GM19035 (cell line): Measurements from ENCODE around the gene GPAT2.
"Not testable (repeated sequence)": the region's sequence is repeated elsewhere in the genome, so short reads cannot be mapped to it uniquely, and the experiment has no call there.

Experiments used
- ATAC-seq: cut with Tn5 transposase; IDR thresholded peaks from one replicate; pipeline ENCODE4 v1.9.1; 2021; ENCODE audit not compliant: unreplicated experiment

Gene GPAT2

GRCh38 chr2:96065954-96066353 lies 31.2 kb upstream of the GPAT2 start:
- ATAC-seq: not testable (repeated sequence)

GRCh38 chr2:96065381-96065930 lies 30.7 kb upstream of the GPAT2 start:
- no peak for ATAC-seq

DNA sequence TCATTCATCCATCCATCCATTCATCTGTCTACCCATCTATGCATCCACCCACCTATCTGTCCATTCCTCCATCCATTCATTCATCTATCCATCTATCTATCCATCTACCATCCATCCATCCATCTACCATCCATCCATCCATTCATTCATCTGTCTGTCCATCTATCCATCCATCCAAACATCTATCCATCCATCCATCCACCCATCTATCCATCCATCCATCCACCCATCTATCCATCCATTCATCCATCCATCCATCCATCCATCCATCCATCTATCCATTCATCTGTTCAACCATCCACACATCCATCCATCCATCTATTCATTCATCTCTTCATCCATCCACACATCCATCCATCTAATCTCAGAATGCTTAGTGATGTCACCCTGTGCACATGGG lies 30.0 kb upstream of the GPAT2 start:
- not testable (repeated sequence) for ATAC-seq

DNA sequence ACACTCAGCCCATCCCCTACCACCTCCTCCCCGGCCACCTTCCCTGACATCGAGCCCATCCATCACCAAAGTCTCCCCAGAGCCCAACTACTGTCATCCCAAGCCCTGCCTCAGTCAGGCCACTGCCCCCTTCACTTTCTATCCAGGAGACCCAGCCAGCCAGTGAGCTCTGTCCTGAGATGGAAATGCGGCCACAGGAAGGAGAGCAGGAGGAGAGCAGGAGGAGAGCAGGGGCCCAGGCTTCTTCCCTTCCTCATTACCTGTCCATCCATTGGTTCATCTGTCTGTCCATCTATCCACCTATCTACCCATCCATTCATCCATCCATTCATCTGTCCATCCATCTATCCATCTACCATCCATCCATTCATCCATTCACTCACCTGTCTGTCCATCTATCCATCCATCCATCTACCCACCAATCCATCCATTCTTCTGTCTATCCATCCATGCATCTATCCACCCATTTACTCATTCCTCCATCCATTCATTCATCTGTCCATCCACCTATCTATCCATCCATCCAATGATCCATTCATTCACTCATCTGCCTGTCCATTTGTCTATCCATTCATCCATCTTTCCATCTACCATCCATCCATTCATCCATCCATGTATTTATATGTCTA lies 29.4 kb upstream of the GPAT2 start:
- ATAC-seq: not testable (repeated sequence)

- ATAC-seq: not testable (repeated sequence)
These were observed 28.6 kb upstream of the GPAT2 start for GRCh38 chr2:96063116-96063899.

DNA sequence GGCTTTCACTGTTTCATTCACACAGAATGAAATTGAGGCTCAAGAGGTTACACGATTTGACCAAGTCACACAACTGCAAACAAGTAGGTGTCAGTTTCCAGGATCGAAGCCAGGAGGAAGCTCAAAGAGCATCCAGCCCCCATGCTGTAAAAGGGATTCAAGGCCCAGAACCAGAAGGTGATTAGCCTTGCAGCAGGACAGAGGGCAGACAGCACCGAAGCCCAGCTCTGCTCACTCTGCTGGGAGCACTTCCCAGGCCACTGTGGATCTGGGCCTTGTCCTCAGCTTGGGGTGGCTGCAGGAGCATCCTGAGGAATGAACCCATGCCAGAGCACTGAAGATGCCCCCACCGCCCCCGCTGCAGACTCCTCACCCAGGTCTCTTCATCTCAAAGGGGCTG lies 27.8 kb upstream of the GPAT2 start:
- not testable (repeated sequence) for ATAC-seq

DNA sequence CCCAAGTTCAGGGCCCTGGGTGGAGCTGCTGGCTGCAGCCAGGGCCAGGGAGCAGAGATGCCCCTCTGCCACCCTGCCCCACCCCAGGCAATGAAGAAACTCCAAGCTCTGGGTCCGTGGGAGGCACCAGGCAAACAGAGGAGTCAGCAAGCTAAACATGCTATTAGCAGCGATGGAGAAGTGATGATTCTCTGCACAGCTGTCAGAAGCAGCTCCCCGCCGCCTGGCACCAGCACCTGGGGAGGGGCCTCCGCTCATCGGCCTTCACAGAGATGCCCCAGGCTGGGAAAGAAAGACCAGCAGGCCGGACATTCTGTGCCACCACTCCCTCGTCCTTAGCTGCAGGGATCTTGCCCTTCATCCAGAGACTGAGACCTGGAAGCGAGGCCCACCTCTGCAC lies 27.2 kb upstream of the GPAT2 start:
- ATAC-seq: not testable (repeated sequence)

- ATAC-seq: not testable (repeated sequence)
These were observed 26.6 kb upstream of the GPAT2 start for GRCh38 chr2:96061197-96061817.

GRCh38 chr2:96060325-96060724 lies 25.6 kb upstream of the GPAT2 start:
- ATAC-seq: not testable (repeated sequence)

DNA sequence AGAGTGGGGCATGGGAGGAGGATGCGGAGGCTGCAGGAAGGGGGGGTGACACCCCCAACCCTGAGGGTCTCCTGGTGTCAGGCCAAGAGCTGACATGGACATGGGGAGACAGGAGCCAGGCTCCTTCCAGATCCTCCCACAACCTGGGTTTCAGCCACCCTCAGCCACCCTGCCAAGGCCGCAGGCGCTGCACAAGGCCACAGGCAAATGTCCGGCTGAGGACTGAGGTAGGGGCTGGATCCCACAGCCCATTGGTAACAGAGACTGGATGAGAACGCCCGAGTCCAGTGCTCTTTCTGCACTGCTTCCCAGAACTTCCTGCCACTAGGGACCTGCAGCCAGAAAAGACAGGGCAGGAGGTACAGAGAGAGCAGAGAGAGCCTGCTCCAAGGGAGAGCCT lies 24.7 kb upstream of the GPAT2 start:
- ATAC-seq: not testable (repeated sequence)

DNA sequence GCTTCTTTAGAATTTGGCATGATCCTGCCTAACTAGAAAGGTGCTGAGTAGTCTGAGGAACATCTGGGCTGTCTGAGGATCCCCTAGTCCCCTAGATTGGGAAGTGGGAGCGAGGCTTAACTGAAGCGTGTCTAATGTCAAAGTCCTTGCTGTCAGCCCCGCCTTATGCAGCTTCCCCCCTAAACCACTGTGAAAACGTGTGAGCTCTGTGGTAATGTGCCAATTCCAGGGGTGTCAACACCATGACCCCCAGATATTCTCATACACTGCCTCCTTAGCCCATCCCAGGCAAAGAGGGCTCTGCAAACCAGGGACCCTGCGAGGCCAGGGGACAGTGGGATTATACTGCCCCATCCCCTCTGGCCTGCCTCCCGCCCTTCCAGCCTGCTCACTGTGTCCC lies 21.1 kb upstream of the GPAT2 start:
- not testable (repeated sequence) for ATAC-seq

DNA sequence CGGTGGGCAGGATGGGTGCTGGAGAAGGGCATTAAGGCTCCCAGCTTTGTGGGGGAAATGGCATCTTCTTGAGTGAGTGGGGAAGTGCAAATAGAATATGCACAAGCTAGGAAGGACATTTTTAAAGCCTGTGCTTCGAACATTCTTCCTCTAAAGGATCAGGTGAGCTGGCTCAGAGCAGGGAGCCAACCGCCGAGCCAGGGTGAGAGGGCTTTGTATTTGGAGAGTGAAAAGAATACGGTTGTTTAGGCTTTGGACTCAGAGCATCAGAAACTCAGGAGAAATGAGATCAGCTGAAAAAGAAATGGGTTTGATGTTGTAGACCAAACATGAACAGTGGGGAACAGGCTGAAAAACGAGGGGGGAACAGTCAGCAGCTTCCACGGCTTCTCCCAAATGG lies 19.8 kb upstream of the GPAT2 start:
- ATAC-seq: not testable (repeated sequence)

DNA sequence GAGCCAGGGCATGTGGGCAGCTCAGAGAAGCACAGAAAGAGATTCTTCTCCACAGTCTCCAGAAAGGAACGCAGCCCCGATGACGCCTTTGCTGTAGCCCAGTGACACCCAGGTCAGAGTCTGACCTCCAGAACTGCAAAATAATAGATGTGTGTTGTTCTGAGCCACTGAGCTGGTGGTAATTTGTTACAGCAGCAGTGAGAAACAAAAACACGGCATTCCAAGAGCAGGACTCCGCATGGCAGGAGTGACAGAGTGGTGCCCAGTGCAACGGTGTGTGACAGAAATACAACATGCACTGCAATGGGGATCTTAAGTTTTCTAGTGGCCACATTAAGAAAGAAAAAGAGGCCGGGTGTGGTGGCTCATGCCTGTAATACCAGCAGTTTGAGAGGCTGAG lies 18.7 kb upstream of the GPAT2 start:
- ATAC-seq: not testable (repeated sequence)

DNA sequence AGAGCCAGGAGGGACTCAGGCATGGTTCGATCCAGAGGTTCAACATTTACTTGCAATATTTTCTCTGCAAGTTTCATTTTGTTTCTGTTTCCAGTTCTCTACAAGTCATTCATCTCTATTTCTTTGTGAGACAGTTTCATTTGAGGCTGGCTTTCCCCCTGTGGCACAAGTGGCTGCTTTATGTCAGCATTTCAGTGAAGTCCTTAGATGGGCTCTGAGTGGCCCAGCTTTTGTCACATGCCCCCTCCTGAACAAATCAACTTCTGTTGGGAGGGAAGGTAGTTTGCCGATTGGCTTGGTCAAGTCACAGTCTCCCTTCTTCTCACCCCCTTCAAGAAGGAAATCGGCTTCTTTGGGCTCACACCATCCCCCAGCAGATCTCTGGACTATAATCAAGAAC lies 17.9 kb upstream of the GPAT2 start:
- not testable (repeated sequence) for ATAC-seq

GRCh38 chr2:96049917-96050262 lies 15.2 kb upstream of the GPAT2 start:
- ATAC-seq: not testable (repeated sequence)

GRCh38 chr2:96049049-96049916 lies 14.6 kb upstream of the GPAT2 start:
- not testable (repeated sequence) for ATAC-seq

GRCh38 chr2:96035554-96035953 lies 838 bp upstream of the GPAT2 start:
- ATAC-seq: not testable (repeated sequence)

GRCh38 chr2:96033997-96034396 lies 719 bp downstream of the GPAT2 start:
- ATAC-seq: not testable (repeated sequence)

- not testable (repeated sequence) for ATAC-seq
These were observed 6.9 kb downstream of the GPAT2 start for GRCh38 chr2:96027725-96028325.

DNA sequence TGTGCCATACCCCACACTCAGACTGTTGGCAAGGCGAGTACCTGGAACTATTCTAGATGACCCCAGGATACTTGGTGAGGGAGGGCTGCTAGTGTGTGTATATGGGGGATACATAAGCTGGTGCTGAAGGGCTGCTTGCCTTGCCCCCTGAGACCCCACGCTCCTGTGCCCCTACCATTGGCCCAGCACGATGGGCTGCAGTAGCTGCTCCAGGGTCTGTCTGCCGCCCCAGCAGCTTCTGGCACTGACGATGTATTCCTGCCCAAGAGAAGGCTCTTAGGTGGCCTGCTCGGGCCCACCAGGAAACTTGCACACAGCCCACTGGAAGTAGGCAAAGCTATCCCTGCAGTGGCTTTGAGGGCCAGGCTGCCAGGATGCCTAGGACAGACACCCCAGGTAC lies 9.0 kb downstream of the GPAT2 start:
- ATAC-seq: not testable (repeated sequence)

- no peak for ATAC-seq
These were observed 9.6 kb downstream of the GPAT2 start for GRCh38 chr2:96025194-96025492.
